ENCODE results near the gene BCKDHA.
"Not testable (repeated sequence)": the region's sequence is repeated elsewhere in the genome, so short reads cannot be mapped to it uniquely, and the experiment has no call there.

BCKDHA gene

DNA sequence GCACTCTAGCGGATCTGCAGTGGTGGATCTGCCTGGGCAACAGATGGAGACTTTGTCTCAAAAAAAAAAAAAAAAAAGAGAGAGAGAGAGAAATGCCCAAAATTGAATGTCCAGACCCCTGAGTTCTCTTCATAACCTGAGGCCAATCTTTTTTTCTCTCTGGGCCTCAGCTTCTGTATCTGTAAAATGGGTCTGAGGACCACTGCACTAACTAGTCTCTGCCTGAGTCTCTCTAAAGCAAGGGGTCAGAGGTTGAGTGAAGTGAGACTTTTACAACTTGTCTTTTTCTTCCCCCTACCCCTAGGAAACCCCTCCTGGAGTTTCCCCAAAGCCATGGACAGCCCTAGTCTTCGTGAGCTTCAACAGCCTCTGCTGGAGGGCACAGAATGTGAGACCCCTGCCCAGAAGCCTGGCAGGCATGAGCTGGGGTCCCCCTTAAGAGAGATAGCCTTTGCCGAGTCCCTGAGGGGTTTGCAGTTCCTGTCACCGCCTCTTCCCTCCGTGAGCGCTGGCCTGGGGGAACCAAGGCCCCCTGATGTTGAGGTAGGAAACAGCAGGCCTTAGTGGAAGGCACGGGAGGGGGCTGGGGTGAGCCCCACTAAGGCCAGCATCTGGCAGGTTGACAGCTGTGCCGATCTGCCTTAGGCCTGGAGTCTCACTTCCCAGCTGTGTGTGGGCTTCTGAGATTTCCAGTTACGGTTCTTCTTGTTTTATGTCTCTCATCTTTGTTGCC, 19.5 kb upstream of the BCKDHA start:
- Histone ChIP-seq H3K27ac (ENCODE audit: low read length) (no peak overlapping the region), H3K4me3 (ENCODE audit: low read length) (no peak overlapping the region), H3K4me2 (ENCODE audit: low read depth, low read length) (no peak overlapping the region), H4K20me1 (ENCODE audit: insufficient read depth, low read length) (no peaks in the 10 kb centered on the region), H2AFZ (ENCODE audit: low read length) (no peak overlapping the region), H3K9ac (ENCODE audit: low read length) (no peak overlapping the region), H3K27me3 (replicated peaks; ENCODE audit: insufficient read depth, low read length) (no peaks in the 10 kb centered on the region), H3K9me2 (replicated peaks; ENCODE audit: insufficient read depth, low read length) (no peaks in the 10 kb centered on the region), H3K9me3 (replicated peaks; ENCODE audit: insufficient read depth, low read length) (no peaks in the 10 kb centered on the region), H3K4me1 (ENCODE audit: low read length) (no peaks in the 10 kb centered on the region), H3F3A (ENCODE audit: insufficient read depth, low read length) (no peaks in the 10 kb centered on the region), H3K36me3 (replicated peaks; ENCODE audit: insufficient read depth, low read length) (no peaks in the 10 kb centered on the region), H3K79me2 (ENCODE audit: low read length) (no peaks in the 10 kb centered on the region)
- no peak for DNase-seq
- TF ChIP-seq EZH2phosphoT487 (IDR thresholded peaks at IDR 0.05; ENCODE audit: low read length) (no peak), EZH2 (optimal IDR thresholded peaks at IDR 0.05; ENCODE audit: low read depth, low read length) (no peak)
- TF ChIP-seq, protein P1, sequence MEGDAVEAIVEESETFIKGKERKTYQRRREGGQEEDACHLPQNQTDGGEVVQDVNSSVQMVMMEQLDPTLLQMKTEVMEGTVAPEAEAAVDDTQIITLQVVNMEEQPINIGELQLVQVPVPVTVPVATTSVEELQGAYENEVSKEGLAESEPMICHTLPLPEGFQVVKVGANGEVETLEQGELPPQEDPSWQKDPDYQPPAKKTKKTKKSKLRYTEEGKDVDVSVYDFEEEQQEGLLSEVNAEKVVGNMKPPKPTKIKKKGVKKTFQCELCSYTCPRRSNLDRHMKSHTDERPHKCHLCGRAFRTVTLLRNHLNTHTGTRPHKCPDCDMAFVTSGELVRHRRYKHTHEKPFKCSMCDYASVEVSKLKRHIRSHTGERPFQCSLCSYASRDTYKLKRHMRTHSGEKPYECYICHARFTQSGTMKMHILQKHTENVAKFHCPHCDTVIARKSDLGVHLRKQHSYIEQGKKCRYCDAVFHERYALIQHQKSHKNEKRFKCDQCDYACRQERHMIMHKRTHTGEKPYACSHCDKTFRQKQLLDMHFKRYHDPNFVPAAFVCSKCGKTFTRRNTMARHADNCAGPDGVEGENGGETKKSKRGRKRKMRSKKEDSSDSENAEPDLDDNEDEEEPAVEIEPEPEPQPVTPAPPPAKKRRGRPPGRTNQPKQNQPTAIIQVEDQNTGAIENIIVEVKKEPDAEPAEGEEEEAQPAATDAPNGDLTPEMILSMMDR (IDR thresholded peaks at IDR 0.05; ENCODE audit: low read length), result no peak

DNA sequence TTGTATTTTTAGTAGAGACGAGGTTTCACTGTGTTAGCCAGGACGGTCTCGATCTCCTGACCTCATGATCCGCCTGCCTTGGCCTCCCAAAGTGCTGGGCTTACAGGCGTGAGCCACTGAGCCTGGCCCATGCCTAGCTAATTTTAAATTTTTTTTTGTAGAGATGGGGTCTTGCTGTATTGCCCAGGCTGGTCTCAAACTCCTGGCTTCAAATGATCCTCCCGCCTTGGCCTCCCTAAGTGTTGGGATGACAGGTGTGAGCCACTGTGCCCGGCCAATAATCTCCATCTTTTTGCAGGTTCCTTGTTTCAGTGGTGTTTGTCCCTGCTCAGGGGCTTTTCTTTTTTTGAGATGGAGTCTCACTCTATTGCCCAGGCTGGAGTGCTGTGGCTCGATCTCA, 16.1 kb upstream of the BCKDHA start:
- H3K27me3 ChIP-seq (replicated peaks; ENCODE audit: insufficient read depth, low read length); DNase-seq; H3K27ac ChIP-seq (ENCODE audit: low read length); H3K4me2 ChIP-seq (ENCODE audit: low read depth, low read length); H3K79me2 ChIP-seq (ENCODE audit: low read length); H3K4me3 ChIP-seq (ENCODE audit: low read length); H3F3A ChIP-seq (ENCODE audit: insufficient read depth, low read length); H3K9ac ChIP-seq (ENCODE audit: low read length); H3K9me3 ChIP-seq (replicated peaks; ENCODE audit: insufficient read depth, low read length); H3K9me2 ChIP-seq (replicated peaks; ENCODE audit: insufficient read depth, low read length); H2AFZ ChIP-seq (ENCODE audit: low read length); H3K36me3 ChIP-seq (replicated peaks; ENCODE audit: insufficient read depth, low read length); H3K4me1 ChIP-seq (ENCODE audit: low read length); H4K20me1 ChIP-seq (ENCODE audit: insufficient read depth, low read length): not testable (repeated sequence)

DNA sequence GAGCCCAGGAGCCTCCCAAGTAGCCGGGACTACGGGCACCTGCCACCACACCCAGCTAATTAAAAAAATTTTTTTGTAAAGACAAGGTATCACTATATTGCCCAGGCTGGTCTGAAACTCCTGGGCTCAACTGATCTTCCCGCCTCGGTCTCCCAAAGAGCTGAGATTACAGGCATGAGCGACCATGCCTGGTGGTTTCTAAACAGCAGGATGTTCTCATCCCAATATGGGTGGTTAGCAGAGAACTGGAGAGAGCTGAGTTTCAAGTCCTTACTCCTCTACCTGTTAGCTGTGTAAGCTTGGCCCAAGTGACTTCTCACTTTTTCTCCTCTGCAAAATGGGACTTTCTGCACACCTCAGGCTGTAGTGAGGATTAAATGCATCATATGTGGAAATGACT, 13.3 kb upstream of the BCKDHA start:
- Histone ChIP-seq H3K9me3 (replicated peaks; ENCODE audit: insufficient read depth, low read length) (no peaks in the 10 kb centered on the region), H3K4me1 (ENCODE audit: low read length) (no peaks in the 10 kb centered on the region), H2AFZ (ENCODE audit: low read length) (no peak overlapping the region), H3F3A (ENCODE audit: insufficient read depth, low read length) (no peaks in the 10 kb centered on the region), H3K4me3 (ENCODE audit: low read length) (no peak overlapping the region), H3K36me3 (replicated peaks; ENCODE audit: insufficient read depth, low read length) (no peaks in the 10 kb centered on the region), H3K9me2 (replicated peaks; ENCODE audit: insufficient read depth, low read length) (no peaks in the 10 kb centered on the region), H3K79me2 (ENCODE audit: low read length) (no peaks in the 10 kb centered on the region), H3K9ac (ENCODE audit: low read length) (no peak overlapping the region), H4K20me1 (ENCODE audit: insufficient read depth, low read length) (no peaks in the 10 kb centered on the region), H3K4me2 (ENCODE audit: low read depth, low read length) (no peak overlapping the region), H3K27ac (ENCODE audit: low read length) (no peak overlapping the region), H3K27me3 (replicated peaks; ENCODE audit: insufficient read depth, low read length) (no peaks in the 10 kb centered on the region)
- TF ChIP-seq, protein P1 (IDR thresholded peaks at IDR 0.05; ENCODE audit: low read length), result no peak
- TF ChIP-seq EZH2phosphoT487 (IDR thresholded peaks at IDR 0.05; ENCODE audit: low read length) (no peak), EZH2 (optimal IDR thresholded peaks at IDR 0.05; ENCODE audit: low read depth, low read length) (no peak)
- DNase-seq, result no peak

DNA sequence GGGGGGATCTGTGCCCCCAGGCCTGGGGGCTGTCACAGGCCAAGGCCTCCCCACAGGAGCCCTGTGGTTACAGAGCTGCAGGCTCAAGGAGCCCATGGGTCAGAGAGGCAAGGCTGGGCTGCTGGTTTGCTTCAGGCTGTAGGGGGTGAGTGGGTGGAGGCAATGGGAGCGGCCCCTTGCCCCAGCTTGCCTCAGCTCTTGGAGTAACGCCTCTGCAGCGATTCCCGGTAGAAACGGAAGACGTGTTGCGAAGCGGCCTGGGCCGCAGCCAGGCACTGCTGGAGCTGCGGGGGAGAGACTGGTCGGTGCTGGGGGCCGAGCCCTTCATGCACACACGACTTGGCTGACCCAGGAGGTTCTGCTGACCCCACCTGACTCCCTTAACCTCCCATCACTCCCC, 11.2 kb upstream of the BCKDHA start:
- no peaks in the 10 kb centered on the region for H3K9me2 ChIP-seq (replicated peaks; ENCODE audit: insufficient read depth, low read length)
- H3K79me2 ChIP-seq (ENCODE audit: low read length), result no peaks in the 10 kb centered on the region
- no peak overlapping the region for H3K27ac ChIP-seq (ENCODE audit: low read length)
- H2AFZ ChIP-seq (ENCODE audit: low read length), result no peak overlapping the region
- H3K27me3 ChIP-seq (replicated peaks; ENCODE audit: insufficient read depth, low read length), result no peaks in the 10 kb centered on the region
- H3K9me3 ChIP-seq (replicated peaks; ENCODE audit: insufficient read depth, low read length), result no peaks in the 10 kb centered on the region
- no peak overlapping the region for H3K9ac ChIP-seq (ENCODE audit: low read length)
- H3K36me3 ChIP-seq (replicated peaks; ENCODE audit: insufficient read depth, low read length), result no peaks in the 10 kb centered on the region
- H3K4me1 ChIP-seq (ENCODE audit: low read length), result no peaks in the 10 kb centered on the region
- no peak overlapping the region for H3K4me3 ChIP-seq (ENCODE audit: low read length)
- H4K20me1 ChIP-seq (ENCODE audit: insufficient read depth, low read length), result no peaks in the 10 kb centered on the region
- no peak for DNase-seq
- TF ChIP-seq EZH2 (optimal IDR thresholded peaks at IDR 0.05; ENCODE audit: low read depth, low read length), result no peak
- TF ChIP-seq, protein P1 (IDR thresholded peaks at IDR 0.05; ENCODE audit: low read length), result no peak
- no peaks in the 10 kb centered on the region for H3F3A ChIP-seq (ENCODE audit: insufficient read depth, low read length)
- no peak overlapping the region for H3K4me2 ChIP-seq (ENCODE audit: low read depth, low read length)

All from MM.1S (cell line).